Natural killer cell (primary cell): ENCODE results near the gene RBM19. TPM values are rescaled to one million over a fixed set of nuclear protein-coding genes. Genes with fewer than 3 reads are reported as not detected.

Experiments
- ATAC-seq, 3 donors: fragments of 150-1000 bp in 2 of 3; fragments of 200-7000 bp in 1 of 3; cut with Tn5 transposase; 1 replicate in 1 of 3; 2 replicates in 2 of 3; pipeline ENCODE4 v1.10.0; 2021; ENCODE audit warnings: mild to moderate bottlenecking in 2 of 3, moderate library complexity in 2 of 3
- DNase-seq, 2 donors: peaks; one replicate each; pipeline versions ENCODE4 v3.0.0 to v3.0.0-alpha.2; 2013 to 2021; ENCODE audit warnings: mixed read lengths in 1 of 2
- H3K27ac ChIP-seq: one replicate; pipeline ENCODE4 v1.5.1; 2013; ENCODE audit warnings: mild to moderate bottlenecking, low read length
- H3K27me3 ChIP-seq: one replicate; pipeline ENCODE4 v1.6.1; 2013; ENCODE audit warnings: low read length; ENCODE audit not compliant: control insufficient read depth, insufficient read depth
- H3K36me3 ChIP-seq: one replicate; pipeline ENCODE4 v1.6.1; 2013; ENCODE audit warnings: low read length; ENCODE audit not compliant: control insufficient read depth, insufficient read depth
- H3K4me1 ChIP-seq: one replicate; pipeline ENCODE4 v1.6.1; 2013; ENCODE audit warnings: low read length; ENCODE audit not compliant: control insufficient read depth, insufficient read depth
- H3K4me3 ChIP-seq: one replicate; pipeline ENCODE4 v1.5.1; 2013; ENCODE audit warnings: low read length
- H3K9me3 ChIP-seq: one replicate; pipeline ENCODE4 v1.6.1; 2013; ENCODE audit warnings: low read length; ENCODE audit not compliant: control insufficient read depth, insufficient read depth
- H3K27ac Mint-ChIP-seq, 2 donors: one replicate each; pipeline ENCODE4 v1.8.0; 2022; ENCODE audit warnings: mild to moderate bottlenecking in 2 of 2, mixed read lengths in 2 of 2, moderate library complexity in 1 of 2
- H3K27me3 Mint-ChIP-seq, 2 donors: one replicate each; pipeline ENCODE4 v1.8.0; 2022; ENCODE audit warnings: low read depth in 2 of 2, mixed read lengths in 2 of 2
- H3K36me3 Mint-ChIP-seq: one replicate; pipeline ENCODE4 v1.8.0; 2022; ENCODE audit warnings: mixed read lengths
- H3K4me1 Mint-ChIP-seq, 2 donors: one replicate each; pipeline ENCODE4 v1.8.0; 2022; ENCODE audit warnings: mixed read lengths in 2 of 2
- H3K4me3 Mint-ChIP-seq: one replicate; pipeline ENCODE4 v1.8.0; 2022; ENCODE audit warnings: mild to moderate bottlenecking, moderate library complexity, mixed read lengths
- H3K9me3 Mint-ChIP-seq, 2 donors: one replicate each; pipeline ENCODE4 v1.8.0; 2022; ENCODE audit warnings: mixed read lengths in 2 of 2
- WGBS: methylation state at CpG from one replicate; pipeline ENCODE4 v1.1.7; 2013; ENCODE audit warnings: missing lambda C conversion rate; ENCODE audit not compliant: insufficient coverage; 5-methylcytosine and 5-hydroxymethylcytosine counted together
- intact Hi-C: fragments of 100-400 bp; cut with micrococcal nuclease; formaldehyde crosslinking; loops from one replicate; pipeline ENCODE4 v1.14.2; 2022
- total RNA-seq, 4 donors: library from RNA; stranded (reverse); fragments of 120-200 nt in 1 of 4; gene quantifications; one replicate each; pipeline versions ENCODE4 v1.2.3 to v1.2.4, GENCODE V29; 2013 to 2022
- TF ChIP-seq, protein P1 (sequence below): fragments of 200-600 bp; IDR thresholded peaks from one replicate; pipeline ENCODE4 v1.8.0; 2022; ENCODE audit warnings: antibody characterized with exemption

The RBM19 gene
- total RNA-seq, 3 donors from 2014 or later (not counting 1 experiment from before 2014, with no cell fraction given), result 49.9 to 70.6 (median 60.9) TPM

GRCh38 chr12:113988064-113988451 lies 21.9 kb upstream of the RBM19 start:
- H3K27me3 Mint-ChIP-seq, result peaks cover 21 to 46% of the 10 kb centered on the region in 2 donors
- H3K9me3 ChIP-seq, result no peaks in the 10 kb centered on the region
- 85% methylated on average over 4 of the region's 4 CpGs for WGBS

DNA sequence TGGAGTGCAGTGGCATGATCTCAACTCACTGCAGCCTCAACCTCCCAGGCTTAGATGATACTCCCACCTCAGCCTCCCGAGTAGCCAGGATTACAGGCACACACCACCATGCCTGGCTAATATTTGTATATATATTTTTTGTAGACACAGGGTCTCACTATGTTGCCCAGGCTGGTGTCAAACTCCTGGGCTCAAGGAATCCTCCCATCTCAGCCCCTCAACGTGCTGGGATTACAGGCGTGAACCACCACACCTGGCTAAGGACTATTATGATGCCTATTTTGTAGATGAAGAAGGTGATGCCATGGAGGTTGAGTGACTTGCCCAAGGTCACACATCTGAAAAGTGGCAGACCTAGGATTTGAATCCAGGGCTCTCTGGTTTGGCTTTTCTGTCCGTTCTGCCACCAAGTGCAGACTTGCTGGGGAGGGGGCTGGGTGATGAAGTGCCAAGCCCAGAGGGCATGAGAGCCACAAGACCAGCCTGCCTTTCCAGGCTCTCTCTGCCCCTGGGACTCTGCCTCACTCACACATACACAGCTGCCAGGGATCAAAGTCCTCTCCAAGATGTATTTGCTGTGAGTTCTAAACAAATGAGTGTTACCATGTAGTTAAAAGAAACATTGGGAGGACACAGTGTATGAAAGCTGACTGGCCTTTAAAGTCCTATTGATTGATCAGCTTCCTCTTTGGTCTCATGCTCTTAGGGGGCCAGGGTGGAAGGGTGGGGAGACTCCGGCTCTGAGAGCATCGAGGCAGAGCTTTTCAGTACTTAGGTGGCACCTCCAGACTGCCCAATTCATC lies 21.3 kb upstream of the RBM19 start:
- Mint-ChIP-seq H3K9me3 (no peaks in the 10 kb centered on the region), H3K27me3 (peaks cover 21 to 40% of the 10 kb centered on the region in 2 donors), H3K4me1 (no peaks in the 10 kb centered on the region), H3K4me3 (no peak overlapping the region), H3K27ac (no peak overlapping the region), H3K36me3 (no peaks in the 10 kb centered on the region)
- DNase-seq (no peak), ATAC-seq (no peak)
- Histone ChIP-seq H3K9me3 (no peaks in the 10 kb centered on the region), H3K4me1 (no peaks in the 10 kb centered on the region), H3K4me3 (no peak overlapping the region), H3K27ac (no peak overlapping the region), H3K36me3 (no peaks in the 10 kb centered on the region), H3K27me3 (no peaks in the 10 kb centered on the region)
- intact Hi-C loops, result no loop called here
- TF ChIP-seq, protein P1, sequence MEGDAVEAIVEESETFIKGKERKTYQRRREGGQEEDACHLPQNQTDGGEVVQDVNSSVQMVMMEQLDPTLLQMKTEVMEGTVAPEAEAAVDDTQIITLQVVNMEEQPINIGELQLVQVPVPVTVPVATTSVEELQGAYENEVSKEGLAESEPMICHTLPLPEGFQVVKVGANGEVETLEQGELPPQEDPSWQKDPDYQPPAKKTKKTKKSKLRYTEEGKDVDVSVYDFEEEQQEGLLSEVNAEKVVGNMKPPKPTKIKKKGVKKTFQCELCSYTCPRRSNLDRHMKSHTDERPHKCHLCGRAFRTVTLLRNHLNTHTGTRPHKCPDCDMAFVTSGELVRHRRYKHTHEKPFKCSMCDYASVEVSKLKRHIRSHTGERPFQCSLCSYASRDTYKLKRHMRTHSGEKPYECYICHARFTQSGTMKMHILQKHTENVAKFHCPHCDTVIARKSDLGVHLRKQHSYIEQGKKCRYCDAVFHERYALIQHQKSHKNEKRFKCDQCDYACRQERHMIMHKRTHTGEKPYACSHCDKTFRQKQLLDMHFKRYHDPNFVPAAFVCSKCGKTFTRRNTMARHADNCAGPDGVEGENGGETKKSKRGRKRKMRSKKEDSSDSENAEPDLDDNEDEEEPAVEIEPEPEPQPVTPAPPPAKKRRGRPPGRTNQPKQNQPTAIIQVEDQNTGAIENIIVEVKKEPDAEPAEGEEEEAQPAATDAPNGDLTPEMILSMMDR, result no peak
- WGBS, result 49% methylated on average over 5 of the region's 6 CpGs

More at GRCh38 chr12:113988064-113988451, 21.9 kb upstream of the RBM19 start:
- no peaks in the 10 kb centered on the region for H3K4me1 Mint-ChIP-seq
- no peaks in the 10 kb centered on the region for H3K36me3 ChIP-seq
- H3K36me3 Mint-ChIP-seq, result no peaks in the 10 kb centered on the region
- no peak overlapping the region for H3K27ac ChIP-seq
- ATAC-seq, result no peak
- H3K4me3 ChIP-seq, result no peak overlapping the region
- no peak overlapping the region for H3K4me3 Mint-ChIP-seq
- H3K27me3 ChIP-seq, result no peaks in the 10 kb centered on the region
- H3K27ac Mint-ChIP-seq, result no peak overlapping the region
- H3K9me3 Mint-ChIP-seq, result no peaks in the 10 kb centered on the region
- TF ChIP-seq, protein P1, result no peak
- no peak for DNase-seq
- intact Hi-C loops, result no loop called here
- H3K4me1 ChIP-seq, result no peaks in the 10 kb centered on the region

- 90% methylated on average over 3 of the region's 4 CpGs for WGBS
- intact Hi-C loops, result loop anchor here (5.0 kb wide), 1 partner anchor 1933 kb away; no protein-coding TSS in a partner anchor
- Histone ChIP-seq H3K27me3 (no peaks in the 10 kb centered on the region), H3K4me1 (no peaks in the 10 kb centered on the region), H3K4me3 (no peak overlapping the region), H3K27ac (no peak overlapping the region), H3K36me3 (no peaks in the 10 kb centered on the region), H3K9me3 (no peaks in the 10 kb centered on the region)
- no peaks in the 10 kb centered on the region for H3K36me3 Mint-ChIP-seq
- H3K4me1 Mint-ChIP-seq, result no peaks in the 10 kb centered on the region
- ATAC-seq (no peak), DNase-seq (no peak)
- TF ChIP-seq, protein P1, result no peak
- no peak overlapping the region for H3K4me3 Mint-ChIP-seq
- peaks cover 18 to 30% of the 10 kb centered on the region in 2 donors for H3K27me3 Mint-ChIP-seq
- no peak overlapping the region for H3K27ac Mint-ChIP-seq
- no peaks in the 10 kb centered on the region for H3K9me3 Mint-ChIP-seq
These were observed 18.3 kb upstream of the RBM19 start for GRCh38 chr12:113984464-113984863.
